ENCODE data around the gene GRM2.

Gene GRM2

GRCh38 chr3:51682526-51682925 is 24.3 kb upstream of the GRM2 start:
- Histone ChIP-seq H3K4me2 (ENCODE audit: insufficient read depth, low read length) (no peak overlapping the region), H3K27me3 (ENCODE audit: insufficient read depth, low read length, poor library complexity) (no peaks in the 10 kb centered on the region), H3K4me1 (ENCODE audit: insufficient read depth, low read length) (peaks cover 42% of the 10 kb centered on the region), H3K79me2 (ENCODE audit: insufficient read depth, low read length) (peaks cover 40% of the 10 kb centered on the region), H3K36me3 (ENCODE audit: insufficient read depth, low read length) (peaks cover 96% of the 10 kb centered on the region), H3K9ac (ENCODE audit: low read depth, low read length) (no peak overlapping the region), H3K27ac (ENCODE audit: low read length) (no peak overlapping the region), H3K9me3 (ENCODE audit: insufficient read depth, low read length, severe bottlenecking) (no peaks in the 10 kb centered on the region), H3K4me3 (ENCODE audit: low read depth in 1 of 2, low read length in 2 of 2) (no peak overlapping the region), H4K20me1 (ENCODE audit: insufficient read depth, low read length) (peaks cover 80% of the 10 kb centered on the region), H2AFZ (ENCODE audit: low read depth, low read length) (no peak overlapping the region)
- TF ChIP-seq EZH2 (IDR thresholded peaks at IDR 0.05; ENCODE audit: borderline replicate concordance, low read depth, low read length, severe bottlenecking) (no peak), CTCF (IDR thresholded peaks at IDR 0.05; ENCODE audit: borderline replicate concordance, extremely low read depth, low read length, poor library complexity, severe bottlenecking) (no peak)
- ATAC-seq (ENCODE audit: insufficient read depth, low read depth) (no peak), DNase-seq (no peak)

DNA sequence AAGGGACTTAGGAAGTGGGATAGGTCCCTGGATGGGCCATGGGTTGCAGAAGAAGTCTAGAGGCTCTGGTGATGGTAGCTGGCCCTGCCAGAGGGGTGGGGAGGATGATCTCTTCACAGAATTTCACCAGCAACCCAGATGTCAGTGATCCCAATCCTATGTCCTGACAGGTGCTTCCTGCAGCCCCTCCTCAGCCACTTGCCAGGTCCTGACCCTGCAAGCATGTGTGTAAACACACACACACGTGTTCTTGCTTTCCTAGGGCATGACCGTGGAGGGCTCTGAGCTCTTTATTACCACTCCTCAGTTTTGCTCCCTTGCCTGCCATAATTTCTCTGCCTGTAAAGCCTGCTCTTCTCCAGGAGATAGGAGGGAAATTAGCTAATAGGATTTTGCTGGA is 23.3 kb upstream of the GRM2 start:
- Histone ChIP-seq H2AFZ (ENCODE audit: low read depth, low read length) (no peak overlapping the region), H3K4me1 (ENCODE audit: insufficient read depth, low read length) (peaks cover 38% of the 10 kb centered on the region), H3K9me3 (ENCODE audit: insufficient read depth, low read length, severe bottlenecking) (no peaks in the 10 kb centered on the region), H3K27ac (ENCODE audit: low read length) (no peak overlapping the region), H4K20me1 (ENCODE audit: insufficient read depth, low read length) (peaks cover 79% of the 10 kb centered on the region), H3K27me3 (ENCODE audit: insufficient read depth, low read length, poor library complexity) (no peaks in the 10 kb centered on the region), H3K4me2 (ENCODE audit: insufficient read depth, low read length) (no peak overlapping the region), H3K9ac (ENCODE audit: low read depth, low read length) (no peak overlapping the region), H3K36me3 (ENCODE audit: insufficient read depth, low read length) (peaks cover 96% of the 10 kb centered on the region), H3K4me3 (ENCODE audit: low read depth in 1 of 2, low read length in 2 of 2) (no peak overlapping the region), H3K79me2 (ENCODE audit: insufficient read depth, low read length) (peaks cover 31% of the 10 kb centered on the region)
- DNase-seq (no peak), ATAC-seq (ENCODE audit: insufficient read depth, low read depth) (no peak)
- TF ChIP-seq EZH2 (IDR thresholded peaks at IDR 0.05; ENCODE audit: borderline replicate concordance, low read depth, low read length, severe bottlenecking) (no peak), CTCF (IDR thresholded peaks at IDR 0.05; ENCODE audit: borderline replicate concordance, extremely low read depth, low read length, poor library complexity, severe bottlenecking) (no peak)

DNA sequence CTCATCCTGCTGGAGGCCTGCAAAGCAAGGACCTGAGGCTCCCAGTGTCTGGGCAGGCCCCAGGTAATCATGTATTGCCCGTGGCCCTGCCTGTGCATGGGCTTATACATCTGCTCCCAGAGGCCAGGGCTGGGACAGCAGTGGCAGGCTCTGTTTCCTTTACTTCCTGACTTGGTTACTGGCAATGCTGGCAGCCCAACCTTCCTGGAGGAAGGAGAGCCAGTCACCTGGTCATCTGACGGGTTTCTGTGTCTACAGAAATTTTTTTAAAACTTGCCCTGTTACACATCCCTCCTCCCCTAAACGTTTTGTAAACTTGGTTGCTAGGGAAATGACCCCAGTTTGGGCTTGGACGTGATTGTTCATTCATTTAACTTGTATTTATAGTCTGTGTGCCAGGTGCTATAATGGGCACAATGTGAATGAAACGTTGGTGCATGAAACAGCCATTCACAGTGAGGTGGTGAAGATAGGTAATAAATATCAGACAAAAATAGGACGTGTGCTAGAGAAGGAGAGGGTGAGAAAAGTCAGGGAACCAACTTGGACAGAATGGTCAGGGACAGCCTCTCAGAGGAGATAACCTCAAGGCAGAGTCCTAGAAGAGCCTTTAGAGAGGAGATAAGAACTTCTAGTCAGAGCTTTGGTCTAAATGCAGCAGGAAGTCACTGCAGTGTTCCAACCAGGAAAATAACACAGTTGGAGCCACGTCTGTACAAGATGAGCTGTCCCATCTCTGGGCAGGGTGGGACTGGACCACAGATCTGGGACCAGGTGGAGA is 21.7 kb upstream of the GRM2 start:
- TF ChIP-seq CTCF (IDR thresholded peaks at IDR 0.05; ENCODE audit: borderline replicate concordance, extremely low read depth, low read length, poor library complexity, severe bottlenecking), result no peak
- no peak for TF ChIP-seq EZH2 (IDR thresholded peaks at IDR 0.05; ENCODE audit: borderline replicate concordance, low read depth, low read length, severe bottlenecking)
- H2AFZ ChIP-seq (ENCODE audit: low read depth, low read length), result no peak overlapping the region

More for the DNA sequence above, 21.7 kb upstream of the GRM2 start:
- ATAC-seq (ENCODE audit: insufficient read depth, low read depth) (no peak), DNase-seq (no peak)
- H3K27ac ChIP-seq (ENCODE audit: low read length), result peak overlapping the region; percentile 57; the same call in 1 of the 2 replicates
- no peaks in the 10 kb centered on the region for H3K27me3 ChIP-seq (ENCODE audit: insufficient read depth, low read length, poor library complexity)
- H3K79me2 ChIP-seq (ENCODE audit: insufficient read depth, low read length), result peaks cover 18% of the 10 kb centered on the region; the same call in 1 of the 2 replicates
- H3K4me2 ChIP-seq (ENCODE audit: insufficient read depth, low read length), result no peak overlapping the region
- H4K20me1 ChIP-seq (ENCODE audit: insufficient read depth, low read length), result peaks cover 70% of the 10 kb centered on the region
- H3K36me3 ChIP-seq (ENCODE audit: insufficient read depth, low read length), result peaks cover 92% of the 10 kb centered on the region
- H3K4me1 ChIP-seq (ENCODE audit: insufficient read depth, low read length), result peaks cover 38% of the 10 kb centered on the region
- H3K4me3 ChIP-seq (ENCODE audit: low read depth in 1 of 2, low read length in 2 of 2), result no peak overlapping the region
- no peaks in the 10 kb centered on the region for H3K9me3 ChIP-seq (ENCODE audit: insufficient read depth, low read length, severe bottlenecking)
- H3K9ac ChIP-seq (ENCODE audit: low read depth, low read length), result no peak overlapping the region

All from DND-41 (cell line).